Ovary (tissue), 3 donors: ENCODE data around the gene SP140.

Experiments used
- CTCF ChIP-seq, 3 donors: fragments of 450-650 bp in 2 of 3; fragments of 200-600 bp in 1 of 3; IDR thresholded peaks; one replicate each; pipeline versions ENCODE4 v1.5.1 to v1.8.0; 2016 to 2022; ENCODE audit warnings: antibody characterized with exemption in 3 of 3, mild to moderate bottlenecking in 1 of 3
- EP300 ChIP-seq: sonication (generic); formaldehyde crosslinking; IDR thresholded peaks from one replicate; pipeline ENCODE4 v1.6.1; 2017; ENCODE audit warnings: antibody characterized with exemption
- POLR2A ChIP-seq: fragments of 450-650 bp; IDR thresholded peaks from one replicate; pipeline ENCODE4 v1.6.1; 2017; ENCODE audit warnings: antibody characterized with exemption, mild to moderate bottlenecking, moderate library complexity
- donor health status: DM: no; HTN: no; CAD: no.

- no peak for TF ChIP-seq CTCF (IDR thresholded peaks at IDR 0.05)
- no peak for TF ChIP-seq POLR2A
- TF ChIP-seq EP300: no peak
These were observed 5.7 kb downstream of the SP140 start for GRCh38 chr2:230231251-230231650.
